SJCRH30 (cell line): ENCODE measurements around the gene TXK. TPM values are rescaled to one million over a fixed set of nuclear protein-coding genes. Genes with fewer than 3 reads are reported as not detected.

Source experiments
- DNase-seq, 2 experiments: peaks; one replicate each; pipeline ENCODE4 v3.0.0-alpha.2; 2015 to 2020
- H3K27ac ChIP-seq: fragments of 250-450 bp; sonication (Bioruptor Pico); 2 replicates; pipeline ENCODE4 v1.5.1; 2020; ENCODE audit warnings: mild to moderate bottlenecking, moderate library complexity
- H3K27me3 ChIP-seq: fragments of 250-450 bp; sonication (Bioruptor Pico); 2 replicates; pipeline ENCODE4 v1.5.1; 2020; ENCODE audit warnings: mild to moderate bottlenecking, moderate library complexity
- H3K36me3 ChIP-seq: fragments of 250-450 bp; sonication (Bioruptor Pico); 2 replicates; pipeline ENCODE4 v1.5.1; 2020; ENCODE audit warnings: mild to moderate bottlenecking, moderate library complexity
- H3K4me1 ChIP-seq: fragments of 250-450 bp; sonication (Bioruptor Pico); 2 replicates; pipeline ENCODE4 v1.5.1; 2020; ENCODE audit warnings: mild to moderate bottlenecking, moderate library complexity
- H3K4me3 ChIP-seq: fragments of 250-450 bp; sonication (Bioruptor Pico); 2 replicates; pipeline ENCODE4 v1.5.1; 2020; ENCODE audit warnings: mild to moderate bottlenecking, moderate library complexity
- H3K9me3 ChIP-seq: fragments of 250-450 bp; sonication (Bioruptor Pico); replicated peaks from 2 replicates; pipeline ENCODE4 v1.5.1; 2020; ENCODE audit warnings: mild to moderate bottlenecking, moderate library complexity
- total RNA-seq: library from RNA; depleted of rRNA; stranded (reverse); fragments of >200 nt; shearing (Covaris generic); gene quantifications from 2 replicates; pipeline ENCODE4 v1.2.3, GENCODE V29; 2014; rRNA removed

Gene TXK
- total RNA-seq, 1 experiment from 2014 or later, result 1.1 TPM

GRCh38 chr4:48021100-48021499, 113.0 kb downstream of the TXK start:
- H3K9me3 ChIP-seq, result no peaks in the 10 kb centered on the region
- no peaks in the 10 kb centered on the region for H3K36me3 ChIP-seq
- no peak overlapping the region for H3K4me3 ChIP-seq
- no peaks in the 10 kb centered on the region for H3K27me3 ChIP-seq
- no peaks in the 10 kb centered on the region for H3K4me1 ChIP-seq
- H3K27ac ChIP-seq, result no peak overlapping the region
- no peak for DNase-seq

- Histone ChIP-seq H3K36me3 (no peaks in the 10 kb centered on the region), H3K4me1 (no peaks in the 10 kb centered on the region), H3K4me3 (no peak overlapping the region), H3K9me3 (no peaks in the 10 kb centered on the region), H3K27ac (no peak overlapping the region), H3K27me3 (no peaks in the 10 kb centered on the region)
- no peak for DNase-seq
These were observed 115.9 kb downstream of the TXK start for GRCh38 chr4:48018112-48018511.

- no peaks in the 10 kb centered on the region for H3K27me3 ChIP-seq
- no peaks in the 10 kb centered on the region for H3K36me3 ChIP-seq
- no peaks in the 10 kb centered on the region for H3K9me3 ChIP-seq
- H3K4me1 ChIP-seq, result no peaks in the 10 kb centered on the region
- H3K4me3 ChIP-seq, result peak overlapping the region; percentile 58
- no peak for DNase-seq
- H3K27ac ChIP-seq, result no peak overlapping the region
These were observed 116.9 kb downstream of the TXK start for GRCh38 chr4:48017108-48017571.

Other genes with a start within 250 kb of the TXK start
- gene NFXL1, start 219.7 kb downstream of the TXK start, total RNA-seq, result 12.4 and 12.6 TPM in 2 replicates
- gene CNGA1, start 117.6 kb downstream of the TXK start, total RNA-seq, result not detected in 2 replicates
- gene NIPAL1, start 117.5 kb downstream of the TXK start, total RNA-seq, result 0.04 and 0.05 TPM in 2 replicates
- gene TEC, start 135.6 kb upstream of the TXK start, total RNA-seq, result 8.4 and 11.0 TPM in 2 replicates
- 141 and 145 TPM in 2 replicates for gene SLAIN2, start 207.3 kb upstream of the TXK start, total RNA-seq